Nephron (organoid): ENCODE measurements around the gene INPPL1.

Experiments used
- H3K27ac Mint-ChIP-seq, 3 experiments: 2 replicates each; pipeline ENCODE4 v1.8.0; 2020; ENCODE audit warnings: mixed read lengths in 3 of 3, mild to moderate bottlenecking in 2 of 3, moderate library complexity in 1 of 3
- H3K27me3 Mint-ChIP-seq: 2 replicates; pipeline ENCODE4 v1.8.0; 2021; ENCODE audit warnings: low read depth, mild to moderate bottlenecking, moderate library complexity, mixed read lengths
- H3K36me3 Mint-ChIP-seq: 2 replicates; pipeline ENCODE4 v1.8.0; 2020; ENCODE audit warnings: low read depth, mixed read lengths
- H3K4me1 Mint-ChIP-seq: 2 replicates; pipeline ENCODE4 v1.8.0; 2020; ENCODE audit warnings: mixed read lengths
- H3K4me3 Mint-ChIP-seq, 3 experiments: 2 replicates each; pipeline ENCODE4 v1.8.0; 2020; ENCODE audit warnings: mild to moderate bottlenecking in 3 of 3, mixed read lengths in 3 of 3, moderate library complexity in 2 of 3
- H3K9me3 Mint-ChIP-seq: 2 replicates; pipeline ENCODE4 v1.8.0; 2020; ENCODE audit warnings: mixed read lengths
- CTCF ChIP-seq, 3 experiments: fragments of 200-600 bp; sonication (generic); IDR thresholded peaks; one replicate each; pipeline ENCODE4 v1.5.0; 2021; ENCODE audit warnings: antibody characterized with exemption in 3 of 3; ENCODE audit not compliant: unreplicated experiment in 3 of 3

INPPL1 gene

GRCh38 chr11:72222106-72222891 is 2.3 kb upstream of the INPPL1 start:
- Mint-ChIP-seq H3K27ac (peak overlapping the region; percentile 91 to 100 (median 98)), H3K27me3 (no peaks in the 10 kb centered on the region), H3K36me3 (peaks cover 3% of the 10 kb centered on the region), H3K4me3 (peak overlapping the region; percentile 88 to 94 (median 92)), H3K9me3 (no peaks in the 10 kb centered on the region), H3K4me1 (peaks cover 29% of the 10 kb centered on the region)
- TF ChIP-seq CTCF (IDR thresholded peaks at IDR 0.05; ENCODE audit: unreplicated experiment in 3 of 3): no peak

- peak in 1 of 3 experiments; percentile 29 for TF ChIP-seq CTCF (IDR thresholded peaks at IDR 0.05; ENCODE audit: unreplicated experiment in 3 of 3)
- H3K36me3 Mint-ChIP-seq: peaks cover 3% of the 10 kb centered on the region
- H3K27ac Mint-ChIP-seq: peak overlapping the region; percentile 91 to 100 (median 98)
- H3K9me3 Mint-ChIP-seq: no peaks in the 10 kb centered on the region
- H3K4me1 Mint-ChIP-seq: peaks cover 37% of the 10 kb centered on the region
- peak overlapping the region; percentile 88 to 94 (median 92) for H3K4me3 Mint-ChIP-seq
- no peaks in the 10 kb centered on the region for H3K27me3 Mint-ChIP-seq
Measured at GRCh38 chr11:72222907-72223614, 1.5 kb upstream of the INPPL1 start.

- peak overlapping the region; percentile 98 to 100 (median 99) for H3K27ac Mint-ChIP-seq
- no peak for TF ChIP-seq CTCF (IDR thresholded peaks at IDR 0.05; ENCODE audit: unreplicated experiment in 3 of 3)
- peaks cover 37% of the 10 kb centered on the region for H3K4me1 Mint-ChIP-seq
- peak overlapping the region; percentile 97 to 99 (median 99) for H3K4me3 Mint-ChIP-seq
- no peaks in the 10 kb centered on the region for H3K27me3 Mint-ChIP-seq
- H3K36me3 Mint-ChIP-seq: peaks cover 4% of the 10 kb centered on the region
- no peaks in the 10 kb centered on the region for H3K9me3 Mint-ChIP-seq
Measured at GRCh38 chr11:72223615-72224563, 678 bp upstream of the INPPL1 start.

GRCh38 chr11:72225411-72225951 is 914 bp downstream of the INPPL1 start:
- H3K27ac Mint-ChIP-seq: peak overlapping the region; percentile 86 to 93 (median 93)
- H3K27me3 Mint-ChIP-seq: no peaks in the 10 kb centered on the region
- H3K9me3 Mint-ChIP-seq: no peaks in the 10 kb centered on the region
- TF ChIP-seq CTCF (IDR thresholded peaks at IDR 0.05; ENCODE audit: unreplicated experiment in 3 of 3): no peak
- peaks cover 43% of the 10 kb centered on the region for H3K4me1 Mint-ChIP-seq
- H3K4me3 Mint-ChIP-seq: peak overlapping the region; percentile 93 to 97 (median 97)
- H3K36me3 Mint-ChIP-seq: peaks cover 17% of the 10 kb centered on the region

DNA sequence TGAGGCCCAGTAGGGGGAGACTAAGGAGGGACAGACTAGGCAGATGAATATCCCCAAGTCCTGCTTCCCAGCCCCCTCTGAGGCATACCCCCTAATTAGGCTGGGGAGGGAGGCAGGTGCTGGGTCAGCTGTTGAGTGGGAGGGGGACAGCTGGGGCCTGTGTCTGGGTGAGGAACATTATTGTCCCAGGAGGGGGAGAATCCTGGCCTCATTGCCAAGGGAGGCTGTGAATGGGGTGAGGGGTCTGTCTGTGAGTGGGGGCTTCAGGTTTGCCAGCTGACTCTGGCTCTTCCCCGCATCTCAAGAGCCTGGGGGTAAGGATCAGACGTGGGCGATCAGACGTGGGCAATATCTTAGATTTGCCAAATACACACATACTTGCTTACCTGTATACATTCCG is 2.1 kb downstream of the INPPL1 start:
- no peak for TF ChIP-seq CTCF (IDR thresholded peaks at IDR 0.05; ENCODE audit: unreplicated experiment in 3 of 3)
- Mint-ChIP-seq H3K4me1 (peaks cover 48% of the 10 kb centered on the region), H3K27ac (peak overlapping the region; percentile 86 to 93 (median 93)), H3K9me3 (no peaks in the 10 kb centered on the region), H3K27me3 (no peaks in the 10 kb centered on the region), H3K36me3 (peaks cover 28% of the 10 kb centered on the region), H3K4me3 (peak overlapping the region; percentile 93 to 97 (median 97))
